ENCODE measurements around the gene KCNQ2. TPM values are rescaled to one million over a fixed set of nuclear protein-coding genes. Genes with fewer than 3 reads are reported as not detected.

The KCNQ2 gene
- total RNA-seq, 1 donor from 2014 or later: 11.5 TPM

DNA sequence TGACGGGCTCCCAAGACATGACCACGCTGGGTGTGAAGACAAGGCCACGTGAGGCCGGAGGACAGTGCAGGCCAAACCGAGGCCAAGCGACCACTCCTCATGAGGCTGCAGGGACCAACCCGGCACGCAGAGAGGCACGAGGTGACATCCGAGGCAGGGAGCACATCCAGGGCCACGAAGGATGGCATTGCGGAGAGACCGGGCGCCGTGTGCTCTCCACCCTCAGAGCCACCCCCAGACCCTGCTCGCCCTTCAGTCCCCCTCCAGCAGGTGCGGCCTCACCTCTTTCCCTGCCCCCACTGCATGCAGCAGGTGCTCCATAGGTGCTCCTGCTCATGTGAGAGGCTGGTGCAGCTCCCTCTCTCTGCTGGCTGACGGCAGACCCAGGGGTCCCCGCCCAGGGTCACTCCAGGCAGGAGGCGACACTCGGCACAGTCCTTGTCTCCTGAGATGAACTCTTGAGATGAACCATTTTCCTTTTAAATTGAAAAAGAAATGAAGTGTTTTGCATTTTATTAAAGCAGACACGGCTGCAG is 77.5 kb downstream of the KCNQ2 start:
- H2AFZ ChIP-seq (ENCODE audit: low read depth, low read length): no peak overlapping the region
- DNase-seq (ENCODE audit: low read depth) (no peak), FAIRE-seq (no peak)
- no peaks in the 10 kb centered on the region for H4K20me1 ChIP-seq (ENCODE audit: insufficient read depth, low read length)
- Mint-ChIP-seq H3K9me3 (ENCODE audit: unreplicated experiment) (peaks cover 8% of the 10 kb centered on the region), H3K4me1 (ENCODE audit: low read depth, unreplicated experiment) (no peaks in the 10 kb centered on the region), H3K27me3 (ENCODE audit: low read depth, unreplicated experiment) (peaks cover 33% of the 10 kb centered on the region), H3K36me3 (ENCODE audit: low read depth, unreplicated experiment) (no peaks in the 10 kb centered on the region), H3K4me3 (ENCODE audit: unreplicated experiment) (no peak overlapping the region), H3K27ac (ENCODE audit: unreplicated experiment) (no peak overlapping the region)
- H3K4me1 ChIP-seq (ENCODE audit: insufficient read depth, low read length): no peaks in the 10 kb centered on the region
- no peak for TF ChIP-seq EZH2 (IDR thresholded peaks at IDR 0.05; ENCODE audit: insufficient read depth, low read length)
- TF ChIP-seq, protein P1, sequence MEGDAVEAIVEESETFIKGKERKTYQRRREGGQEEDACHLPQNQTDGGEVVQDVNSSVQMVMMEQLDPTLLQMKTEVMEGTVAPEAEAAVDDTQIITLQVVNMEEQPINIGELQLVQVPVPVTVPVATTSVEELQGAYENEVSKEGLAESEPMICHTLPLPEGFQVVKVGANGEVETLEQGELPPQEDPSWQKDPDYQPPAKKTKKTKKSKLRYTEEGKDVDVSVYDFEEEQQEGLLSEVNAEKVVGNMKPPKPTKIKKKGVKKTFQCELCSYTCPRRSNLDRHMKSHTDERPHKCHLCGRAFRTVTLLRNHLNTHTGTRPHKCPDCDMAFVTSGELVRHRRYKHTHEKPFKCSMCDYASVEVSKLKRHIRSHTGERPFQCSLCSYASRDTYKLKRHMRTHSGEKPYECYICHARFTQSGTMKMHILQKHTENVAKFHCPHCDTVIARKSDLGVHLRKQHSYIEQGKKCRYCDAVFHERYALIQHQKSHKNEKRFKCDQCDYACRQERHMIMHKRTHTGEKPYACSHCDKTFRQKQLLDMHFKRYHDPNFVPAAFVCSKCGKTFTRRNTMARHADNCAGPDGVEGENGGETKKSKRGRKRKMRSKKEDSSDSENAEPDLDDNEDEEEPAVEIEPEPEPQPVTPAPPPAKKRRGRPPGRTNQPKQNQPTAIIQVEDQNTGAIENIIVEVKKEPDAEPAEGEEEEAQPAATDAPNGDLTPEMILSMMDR (IDR thresholded peaks at IDR 0.05; ENCODE audit: insufficient read depth, low read depth, low read length): no peak
- no peaks in the 10 kb centered on the region for H3K79me2 ChIP-seq (ENCODE audit: insufficient read depth, low read length)
- no peak overlapping the region for H3K4me2 ChIP-seq (ENCODE audit: low read length)
- H3K4me3 ChIP-seq (ENCODE audit: insufficient read depth, low read depth, low read length): no peak overlapping the region
- no peak overlapping the region for H3K27ac ChIP-seq (ENCODE audit: low read depth, low read length)
- H3K36me3 ChIP-seq (ENCODE audit: insufficient read depth, low read length): no peaks in the 10 kb centered on the region
- H3K9ac ChIP-seq (ENCODE audit: low read length): no peak overlapping the region
- H3K9me3 ChIP-seq (ENCODE audit: insufficient read depth, low read depth, low read length): no peaks in the 10 kb centered on the region
- H3K27me3 ChIP-seq (ENCODE audit: insufficient read depth, low read length): no peaks in the 10 kb centered on the region

DNA sequence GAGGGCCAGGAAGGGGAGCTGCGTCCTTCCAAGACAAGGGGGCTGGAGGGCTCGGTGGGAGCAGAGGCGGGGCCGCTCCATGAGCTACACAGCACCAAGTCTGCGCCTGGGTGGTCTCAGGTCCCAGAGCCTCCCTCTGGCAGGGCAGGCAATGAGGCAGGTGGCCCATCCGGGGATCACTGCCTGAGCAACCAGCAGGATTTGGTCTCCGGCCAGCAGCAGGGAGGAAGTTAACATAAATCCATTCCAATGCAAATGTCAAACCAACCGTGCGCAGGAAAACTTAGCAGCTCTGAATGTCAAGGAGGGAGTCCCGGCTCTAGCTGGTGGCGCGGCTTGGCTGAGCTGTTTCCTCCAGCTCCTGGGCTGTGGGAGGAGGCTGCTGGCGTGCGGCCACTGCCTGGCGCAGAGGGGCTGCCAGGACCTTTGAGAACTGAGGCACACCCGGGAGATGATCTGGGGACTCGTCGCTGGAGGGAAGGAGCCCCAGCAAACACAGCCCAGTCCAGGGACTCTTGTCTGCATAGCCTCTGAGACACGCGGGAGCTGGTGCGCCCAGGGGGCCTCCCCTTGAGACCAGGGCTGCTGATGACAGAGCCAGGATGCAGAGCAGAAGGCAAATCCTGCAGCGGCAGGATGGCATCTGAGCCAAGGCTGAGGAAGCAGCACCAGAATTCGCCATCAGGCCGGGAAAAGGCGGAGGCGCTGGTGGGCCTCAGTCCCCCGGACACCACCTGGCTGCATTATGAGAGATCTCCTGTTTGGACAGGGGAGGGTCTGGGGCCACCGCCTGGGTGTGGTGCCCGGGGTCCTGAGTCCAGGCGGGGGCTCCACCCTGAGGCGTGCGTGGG is 78.2 kb downstream of the KCNQ2 start:
- Mint-ChIP-seq H3K4me1 (ENCODE audit: low read depth, unreplicated experiment) (no peaks in the 10 kb centered on the region), H3K4me3 (ENCODE audit: unreplicated experiment) (no peak overlapping the region), H3K36me3 (ENCODE audit: low read depth, unreplicated experiment) (no peaks in the 10 kb centered on the region), H3K27ac (ENCODE audit: unreplicated experiment) (no peak overlapping the region), H3K9me3 (ENCODE audit: unreplicated experiment) (peaks cover 8% of the 10 kb centered on the region), H3K27me3 (ENCODE audit: low read depth, unreplicated experiment) (peaks cover 31% of the 10 kb centered on the region)
- Histone ChIP-seq H3K79me2 (ENCODE audit: insufficient read depth, low read length) (no peaks in the 10 kb centered on the region), H3K4me2 (ENCODE audit: low read length) (no peak overlapping the region), H3K27ac (ENCODE audit: low read depth, low read length) (no peak overlapping the region), H2AFZ (ENCODE audit: low read depth, low read length) (no peak overlapping the region), H3K27me3 (ENCODE audit: insufficient read depth, low read length) (no peaks in the 10 kb centered on the region), H3K4me1 (ENCODE audit: insufficient read depth, low read length) (no peaks in the 10 kb centered on the region), H3K9me3 (ENCODE audit: insufficient read depth, low read depth, low read length) (no peaks in the 10 kb centered on the region), H4K20me1 (ENCODE audit: insufficient read depth, low read length) (no peaks in the 10 kb centered on the region), H3K9ac (ENCODE audit: low read length) (no peak overlapping the region), H3K36me3 (ENCODE audit: insufficient read depth, low read length) (no peaks in the 10 kb centered on the region), H3K4me3 (ENCODE audit: insufficient read depth, low read depth, low read length) (no peak overlapping the region)
- DNase-seq (ENCODE audit: low read depth) (peak; percentile 2), FAIRE-seq (no peak)
- TF ChIP-seq, protein P1 (IDR thresholded peaks at IDR 0.05; ENCODE audit: insufficient read depth, low read depth, low read length): no peak
- no peak for TF ChIP-seq EZH2 (IDR thresholded peaks at IDR 0.05; ENCODE audit: insufficient read depth, low read length)

DNA sequence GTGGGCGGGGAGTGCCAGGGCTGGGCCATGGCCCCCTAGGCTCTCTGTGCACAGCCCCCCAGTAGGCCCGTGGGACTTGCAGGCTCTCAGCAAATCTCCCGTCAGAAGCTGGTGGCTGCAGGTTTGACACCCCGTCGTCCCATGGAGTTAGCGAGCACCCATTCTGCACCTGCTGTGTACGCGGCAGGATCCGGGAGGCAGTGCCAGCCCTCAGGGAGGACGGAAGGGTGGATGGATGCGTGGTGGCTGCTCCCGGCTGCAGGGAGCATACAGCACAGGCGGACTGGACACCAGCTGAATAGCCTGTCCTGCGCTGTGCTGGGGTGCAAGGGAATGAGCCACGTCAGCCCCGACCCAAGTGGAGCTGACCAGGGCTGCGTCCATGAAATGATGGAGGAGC is 78.9 kb downstream of the KCNQ2 start:
- H3K4me1 Mint-ChIP-seq (ENCODE audit: low read depth, unreplicated experiment): no peaks in the 10 kb centered on the region
- no peak for TF ChIP-seq EZH2 (IDR thresholded peaks at IDR 0.05; ENCODE audit: insufficient read depth, low read length)
- TF ChIP-seq, protein P1 (IDR thresholded peaks at IDR 0.05; ENCODE audit: insufficient read depth, low read depth, low read length): no peak
- Histone ChIP-seq H3K36me3 (ENCODE audit: insufficient read depth, low read length) (no peaks in the 10 kb centered on the region), H3K9ac (ENCODE audit: low read length) (no peak overlapping the region), H3K9me3 (ENCODE audit: insufficient read depth, low read depth, low read length) (no peaks in the 10 kb centered on the region), H2AFZ (ENCODE audit: low read depth, low read length) (no peak overlapping the region), H3K27ac (ENCODE audit: low read depth, low read length) (no peak overlapping the region), H3K4me1 (ENCODE audit: insufficient read depth, low read length) (no peaks in the 10 kb centered on the region), H3K4me2 (ENCODE audit: low read length) (no peak overlapping the region), H3K79me2 (ENCODE audit: insufficient read depth, low read length) (no peaks in the 10 kb centered on the region), H3K27me3 (ENCODE audit: insufficient read depth, low read length) (no peaks in the 10 kb centered on the region), H3K4me3 (ENCODE audit: insufficient read depth, low read depth, low read length) (no peak overlapping the region), H4K20me1 (ENCODE audit: insufficient read depth, low read length) (no peaks in the 10 kb centered on the region)
- no peak overlapping the region for H3K4me3 Mint-ChIP-seq (ENCODE audit: unreplicated experiment)
- peaks cover 11% of the 10 kb centered on the region for H3K9me3 Mint-ChIP-seq (ENCODE audit: unreplicated experiment)
- H3K36me3 Mint-ChIP-seq (ENCODE audit: low read depth, unreplicated experiment): no peaks in the 10 kb centered on the region
- no peak overlapping the region for H3K27ac Mint-ChIP-seq (ENCODE audit: unreplicated experiment)
- H3K27me3 Mint-ChIP-seq (ENCODE audit: low read depth, unreplicated experiment): peaks cover 34% of the 10 kb centered on the region
- DNase-seq (ENCODE audit: low read depth) (no peak), FAIRE-seq (no peak)
